ENCODE results near the gene CYP4F3.
A peak's percentile ranks its signal among the peaks of the same experiment; 100 is the strongest.
"Not testable (repeated sequence)": the region's sequence is repeated elsewhere in the genome, so short reads cannot be mapped to it uniquely, and the experiment has no call there.

Gene CYP4F3

GRCh38 chr19:15640294-15640903 is at the start of gene CYP4F3:
CYP4F3 (plus strand) TSS chr19:15640897; CDS start chr19:15641416, 519 bp downstream.
- no peak for DNase-seq (ENCODE audit: low read depth in 2 of 2)

GRCh38 chr19:15591796-15592195 is 48.9 kb upstream of the CYP4F3 start:
- DNase-seq (ENCODE audit: low read depth in 2 of 2) = no peak

GRCh38 chr19:15592506-15592905 is 48.2 kb upstream of the CYP4F3 start:
- not testable (repeated sequence) for DNase-seq (ENCODE audit: low read depth in 2 of 2)

DNA sequence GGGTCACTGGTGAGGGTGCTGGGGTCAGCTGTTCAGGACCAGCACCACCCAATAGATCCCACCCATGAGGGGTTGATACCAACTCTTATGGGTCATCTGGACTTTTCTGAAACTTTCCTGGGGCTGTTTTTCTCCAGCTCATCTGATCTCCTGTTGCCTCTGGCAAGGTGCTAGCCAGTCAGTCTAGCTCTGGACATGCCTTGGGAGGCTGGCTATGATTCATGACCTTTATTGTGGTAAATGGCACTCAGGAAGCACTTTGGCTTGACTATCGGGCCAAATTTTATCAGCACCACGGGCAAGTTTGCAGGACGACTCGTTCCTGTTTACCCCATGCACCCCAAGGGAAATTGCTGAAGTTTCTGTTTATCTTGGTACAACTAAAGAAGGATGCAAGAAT is 46.9 kb upstream of the CYP4F3 start:
- DNase-seq (ENCODE audit: low read depth in 2 of 2) = not testable (repeated sequence)

DNA sequence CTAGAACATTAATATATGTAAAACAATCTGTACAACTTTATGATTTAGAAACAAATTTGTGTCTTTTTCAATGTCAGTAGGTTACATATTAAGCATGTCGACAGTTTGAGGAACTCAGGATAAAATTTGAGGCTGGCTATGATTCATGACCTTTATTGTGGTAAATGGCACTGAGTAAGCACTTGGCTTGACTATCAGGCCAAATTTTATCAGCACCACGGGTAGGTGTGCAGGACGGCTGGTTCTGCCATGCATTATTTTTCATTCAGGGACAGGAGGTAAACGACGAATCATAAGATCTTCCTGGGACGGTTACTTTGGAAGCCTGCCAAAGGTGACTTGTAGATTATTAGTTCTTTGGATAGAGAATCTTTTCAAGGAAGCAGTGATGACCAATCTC is 45.6 kb upstream of the CYP4F3 start:
- no peak for DNase-seq (ENCODE audit: low read depth in 2 of 2)

- DNase-seq (ENCODE audit: low read depth in 2 of 2) = not testable (repeated sequence)
These were observed 32.4 kb upstream of the CYP4F3 start for GRCh38 chr19:15607978-15608925.

DNA sequence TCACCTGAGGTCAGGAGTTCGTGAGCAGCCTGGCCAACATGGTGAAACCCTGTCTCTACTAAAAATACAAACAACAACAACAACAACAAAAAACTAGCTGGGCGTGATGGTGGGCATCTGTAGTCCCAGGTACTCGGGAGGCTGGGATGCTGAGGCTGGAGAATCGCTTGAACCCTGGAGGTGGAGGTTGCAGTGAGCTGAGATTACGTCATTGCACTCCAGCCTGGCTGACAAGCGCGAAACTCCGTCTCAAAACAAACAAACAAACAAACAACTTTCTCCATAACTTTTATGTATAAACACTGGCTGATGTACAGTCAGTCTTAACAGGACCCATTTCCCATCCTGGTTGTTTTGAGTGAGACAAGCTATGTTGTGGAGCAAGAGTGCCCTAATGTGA is 31.4 kb upstream of the CYP4F3 start:
- DNase-seq (ENCODE audit: low read depth in 2 of 2) = no peak

GRCh38 chr19:15612342-15612741 is 28.4 kb upstream of the CYP4F3 start:
- no peak for DNase-seq (ENCODE audit: low read depth in 2 of 2)

GRCh38 chr19:15613338-15613737 is 27.4 kb upstream of the CYP4F3 start:
- DNase-seq (ENCODE audit: low read depth in 2 of 2) = no peak

DNA sequence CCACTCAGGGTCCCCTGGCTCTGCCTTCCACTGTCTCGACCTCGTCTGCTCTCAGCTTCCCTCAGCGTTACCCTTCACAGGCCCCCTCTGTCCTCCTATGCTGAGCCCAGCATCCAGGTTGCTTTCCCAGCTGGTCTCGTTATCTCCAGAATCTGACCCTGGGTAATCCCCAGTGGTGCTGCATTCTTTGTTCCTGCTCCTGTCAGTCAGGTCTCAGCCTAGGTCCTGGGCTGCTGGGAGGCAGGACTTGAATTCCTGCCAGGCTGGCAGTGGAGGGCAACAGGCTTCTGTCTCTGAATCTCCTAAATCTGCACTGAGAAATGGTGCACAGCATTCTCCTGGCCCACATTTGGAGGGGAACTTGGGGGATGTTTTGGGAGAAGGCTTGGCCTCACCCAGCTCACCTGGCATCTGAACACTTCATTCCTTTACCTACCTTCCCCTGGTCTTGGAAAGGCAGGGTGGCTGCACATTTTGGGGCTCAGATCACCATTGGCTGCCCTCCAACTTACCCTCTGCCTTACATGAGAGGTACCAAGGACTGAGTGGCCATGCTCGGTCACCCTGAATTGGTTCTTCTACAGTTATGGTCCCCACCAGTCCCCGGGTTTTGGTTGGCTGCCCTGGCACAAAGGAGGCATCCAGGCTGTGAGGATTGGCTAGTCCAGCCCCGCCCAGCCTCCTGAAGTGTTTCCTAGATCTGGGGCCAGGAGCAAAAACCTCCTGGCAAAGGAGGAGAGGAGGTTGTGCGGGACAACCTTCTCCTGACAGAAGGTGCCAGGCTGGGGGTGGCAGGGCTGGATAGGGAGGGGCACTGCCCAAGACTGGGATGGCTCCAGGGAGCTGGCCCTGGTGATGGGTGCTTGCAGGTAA is 26.0 kb upstream of the CYP4F3 start, which contains the start of gene CYP4F8:
CYP4F8 (plus strand) TSS at position 712 of the 873 bp plus-strand sequence. CDS start 399 bp downstream, outside the sequence.
- no peak for DNase-seq (ENCODE audit: low read depth in 2 of 2)

DNA sequence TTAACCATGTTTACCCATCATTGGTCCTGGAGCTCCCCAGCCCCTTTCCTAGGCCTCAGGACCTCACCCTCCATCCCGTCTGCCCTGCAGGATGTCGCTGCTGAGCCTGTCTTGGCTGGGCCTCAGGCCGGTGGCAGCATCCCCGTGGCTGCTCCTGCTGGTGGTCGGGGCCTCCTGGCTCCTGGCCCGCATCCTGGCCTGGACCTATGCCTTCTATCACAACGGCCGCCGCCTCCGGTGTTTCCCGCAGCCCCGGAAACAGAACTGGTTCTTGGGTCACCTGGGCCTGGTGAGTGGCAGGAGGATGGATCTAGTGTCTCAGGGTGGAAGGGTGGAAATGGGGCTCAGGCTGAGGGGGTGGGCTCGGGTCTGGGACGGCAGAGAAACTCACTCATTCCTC is 25.2 kb upstream of the CYP4F3 start:
- DNase-seq (ENCODE audit: low read depth in 2 of 2) = no peak

- no peak for DNase-seq (ENCODE audit: low read depth in 2 of 2)
These were observed 24.5 kb upstream of the CYP4F3 start for GRCh38 chr19:15616183-15616582.

- DNase-seq (ENCODE audit: low read depth in 2 of 2) = no peak
These were observed 23.9 kb upstream of the CYP4F3 start for GRCh38 chr19:15616627-15617270.

GRCh38 chr19:15618321-15618720 is 22.4 kb upstream of the CYP4F3 start:
- no peak for DNase-seq (ENCODE audit: low read depth in 2 of 2)

DNA sequence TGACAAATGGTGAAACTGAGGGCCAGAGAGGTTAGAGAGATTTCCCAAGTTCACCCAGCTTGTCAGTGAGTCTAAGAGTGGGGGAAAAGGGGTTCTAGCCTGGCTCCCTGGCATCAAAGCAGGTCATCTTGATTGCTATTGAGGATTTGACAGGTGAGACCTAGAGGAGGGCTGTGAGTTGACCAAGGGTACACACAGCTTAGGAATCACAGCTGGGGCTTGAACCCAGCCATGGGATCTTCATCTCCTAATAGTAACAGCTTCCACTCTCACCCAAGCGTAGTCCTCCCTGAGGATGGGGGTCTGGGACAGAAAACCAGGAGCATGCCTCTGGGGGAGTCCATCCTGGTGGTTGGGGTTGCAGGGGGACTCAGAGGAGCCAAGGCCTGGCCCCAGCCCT is 18.9 kb upstream of the CYP4F3 start:
- no peak for DNase-seq (ENCODE audit: low read depth in 2 of 2)

DNA sequence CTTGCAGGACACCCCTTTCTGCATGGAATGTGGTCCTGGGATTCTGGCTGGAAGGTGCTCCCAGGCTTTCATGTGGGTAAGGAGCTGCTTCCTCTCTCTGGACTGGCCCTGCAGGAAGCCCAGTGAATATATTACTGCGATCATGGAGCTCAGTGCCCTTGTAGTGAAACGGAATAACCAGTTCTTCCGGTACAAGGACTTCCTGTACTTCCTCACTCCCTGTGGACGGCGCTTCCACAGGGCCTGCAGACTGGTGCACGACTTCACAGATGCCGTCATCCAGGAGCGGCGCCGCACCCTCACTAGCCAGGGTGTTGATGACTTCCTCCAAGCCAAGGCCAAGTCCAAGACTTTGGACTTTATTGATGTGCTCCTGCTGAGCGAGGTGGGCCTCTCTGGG is 17.7 kb upstream of the CYP4F3 start:
- no peak for DNase-seq (ENCODE audit: low read depth in 2 of 2)

- DNase-seq (ENCODE audit: low read depth in 2 of 2) = no peak
These were observed 16.9 kb upstream of the CYP4F3 start for GRCh38 chr19:15623711-15624318.

GRCh38 chr19:15628236-15629002 is 12.3 kb upstream of the CYP4F3 start:
- no peak for DNase-seq (ENCODE audit: low read depth in 2 of 2)

DNA sequence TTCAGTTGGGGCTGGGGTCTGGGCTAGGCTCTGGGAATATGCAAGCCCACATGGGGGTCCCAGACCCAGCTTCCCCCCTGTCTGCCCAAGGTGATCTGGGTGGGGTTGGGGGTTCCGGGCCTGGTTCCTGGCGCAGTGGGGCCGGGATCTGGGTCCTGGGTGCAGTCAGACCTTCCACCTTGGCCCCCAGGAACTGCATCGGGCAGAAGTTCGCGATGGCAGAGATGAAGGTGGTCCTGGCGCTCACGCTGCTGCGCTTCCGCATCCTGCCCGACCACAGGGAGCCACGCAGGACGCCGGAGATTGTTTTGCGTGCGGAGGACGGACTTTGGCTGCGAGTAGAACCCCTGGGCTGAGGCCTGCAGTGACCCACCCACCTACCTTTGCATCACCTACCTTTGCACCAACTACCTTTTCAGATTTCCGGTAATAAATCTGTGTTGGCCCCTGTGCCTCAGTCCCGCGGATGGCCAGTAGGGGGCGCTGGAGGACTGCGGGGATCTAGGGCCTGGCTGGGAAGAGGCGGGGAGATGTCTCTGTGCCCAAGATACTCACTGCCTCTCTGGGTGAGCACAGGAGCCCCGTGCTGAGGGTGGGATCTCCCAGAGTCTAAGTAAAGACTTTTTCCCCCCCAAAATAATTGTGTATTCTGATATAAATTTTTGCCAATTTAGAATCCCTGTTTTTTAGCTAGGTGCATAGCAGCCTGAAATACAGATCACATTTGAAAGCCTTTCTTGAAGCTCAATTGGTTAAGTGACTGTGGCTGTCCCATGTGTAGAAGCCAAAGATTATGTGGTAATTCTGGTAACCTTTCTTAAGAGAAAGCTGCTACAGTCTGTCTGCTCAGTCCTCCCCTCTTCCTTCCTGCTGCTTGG is 11.5 kb upstream of the CYP4F3 start:
- peak; percentile 64 to 71 for DNase-seq (ENCODE audit: low read depth in 2 of 2)
